Memory B cell (primary cell): ENCODE measurements around the gene MTSS2.
"Not testable (repeated sequence)": the region's sequence is repeated elsewhere in the genome, so short reads cannot be mapped to it uniquely, and the experiment has no call there.

Experiments used
- ATAC-seq: fragments of 150-1000 bp; cut with Tn5 transposase; 2 replicates; pipeline ENCODE4 v1.10.0; 2021; ENCODE audit warnings: low read depth, mild to moderate bottlenecking, moderate library complexity
- DNase-seq, 2 donors: peaks; one replicate each; pipeline ENCODE4 v3.0.0; 2022; ENCODE audit warnings: low spot score in 2 of 2
- H3K27ac Mint-ChIP-seq: one replicate; pipeline ENCODE4 v1.8.0; 2022; ENCODE audit warnings: mild to moderate bottlenecking, moderate library complexity, mixed read lengths
- H3K27me3 Mint-ChIP-seq: one replicate; pipeline ENCODE4 v1.8.0; 2022; ENCODE audit warnings: mixed read lengths
- H3K36me3 Mint-ChIP-seq: one replicate; pipeline ENCODE4 v1.8.0; 2022; ENCODE audit warnings: mild to moderate bottlenecking, mixed read lengths
- H3K4me1 Mint-ChIP-seq: one replicate; pipeline ENCODE4 v1.8.0; 2022; ENCODE audit warnings: mixed read lengths
- H3K4me3 Mint-ChIP-seq: one replicate; pipeline ENCODE4 v1.8.0; 2022; ENCODE audit warnings: mild to moderate bottlenecking, moderate library complexity, mixed read lengths
- H3K9me3 Mint-ChIP-seq: one replicate; pipeline ENCODE4 v1.8.0; 2022; ENCODE audit warnings: mixed read lengths

Gene MTSS2

GRCh38 chr16:70656065-70656711 is 29.7 kb downstream of the MTSS2 start:
- H3K4me3 Mint-ChIP-seq = no peak overlapping the region
- peaks cover 4% of the 10 kb centered on the region for H3K4me1 Mint-ChIP-seq
- H3K36me3 Mint-ChIP-seq = no peaks in the 10 kb centered on the region
- H3K27me3 Mint-ChIP-seq = peaks cover 7% of the 10 kb centered on the region
- no peak for ATAC-seq
- H3K27ac Mint-ChIP-seq = no peak overlapping the region
- no peaks in the 10 kb centered on the region for H3K9me3 Mint-ChIP-seq
- no peak for DNase-seq

DNA sequence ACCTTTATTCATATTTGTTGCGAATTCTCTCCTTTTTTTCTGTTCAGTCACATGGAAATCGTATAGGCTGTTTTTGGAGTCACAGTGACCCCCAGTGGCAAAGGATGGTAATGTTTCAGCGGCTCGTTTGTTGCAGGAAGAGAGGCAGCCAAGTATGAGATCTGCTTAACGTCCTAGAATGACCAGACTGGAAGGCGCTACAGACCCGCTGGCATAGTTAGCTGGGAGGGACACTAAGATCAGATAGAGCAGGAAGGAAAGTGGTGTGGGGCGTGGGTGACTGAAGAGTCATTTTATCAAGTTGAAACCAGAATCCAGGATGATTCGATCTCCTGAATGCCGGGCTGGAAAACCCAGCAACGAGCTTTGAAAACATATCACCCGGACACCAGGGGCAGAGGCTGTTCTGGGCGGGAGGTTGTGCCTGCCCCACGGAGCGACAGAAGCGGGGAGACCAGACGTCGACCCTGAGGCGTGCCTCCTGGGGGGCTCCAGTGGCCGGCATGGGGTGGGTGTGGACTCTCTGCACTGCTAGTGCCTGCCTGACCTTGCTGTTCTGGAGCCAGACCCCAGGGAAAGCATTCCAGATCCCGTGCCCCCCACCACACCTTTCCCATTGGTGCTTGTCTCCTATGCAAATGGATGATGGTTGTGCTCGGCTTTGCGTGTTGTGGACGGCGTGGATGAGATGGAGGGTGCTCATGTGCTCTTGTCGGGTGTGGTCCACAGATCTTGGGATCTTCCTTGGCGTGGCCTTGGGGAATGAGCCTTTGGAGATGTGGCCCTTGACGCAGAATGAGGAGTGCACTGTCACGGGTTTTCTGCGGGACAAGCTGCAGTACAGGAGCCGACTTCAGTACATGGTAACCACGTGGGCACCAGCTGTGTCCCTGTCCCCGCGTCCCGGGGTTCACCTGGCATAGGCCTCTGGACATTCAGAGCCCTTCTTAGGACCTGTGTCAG is 31.8 kb downstream of the MTSS2 start:
- no peaks in the 10 kb centered on the region for H3K9me3 Mint-ChIP-seq
- H3K27ac Mint-ChIP-seq = no peak overlapping the region
- H3K4me3 Mint-ChIP-seq = peak overlapping the region; percentile 58
- H3K36me3 Mint-ChIP-seq = no peaks in the 10 kb centered on the region
- H3K4me1 Mint-ChIP-seq = peaks cover 4% of the 10 kb centered on the region
- H3K27me3 Mint-ChIP-seq = peaks cover 5% of the 10 kb centered on the region
- DNase-seq (peak; percentile 78 to 89), ATAC-seq (peak; percentile 78)

- peaks cover 5% of the 10 kb centered on the region for H3K27me3 Mint-ChIP-seq
- H3K27ac Mint-ChIP-seq = no peak overlapping the region
- DNase-seq = no peak
- H3K4me1 Mint-ChIP-seq = peaks cover 4% of the 10 kb centered on the region
- no peaks in the 10 kb centered on the region for H3K9me3 Mint-ChIP-seq
- ATAC-seq = no peak
- no peaks in the 10 kb centered on the region for H3K36me3 Mint-ChIP-seq
- H3K4me3 Mint-ChIP-seq = no peak overlapping the region
Observed at GRCh38 chr16:70653406-70653805, 32.4 kb downstream of the MTSS2 start.

GRCh38 chr16:70652322-70652721 is 33.5 kb downstream of the MTSS2 start:
- Mint-ChIP-seq H3K4me3 (no peak overlapping the region), H3K27ac (no peak overlapping the region), H3K4me1 (peaks cover 4% of the 10 kb centered on the region), H3K36me3 (no peaks in the 10 kb centered on the region), H3K9me3 (no peaks in the 10 kb centered on the region), H3K27me3 (peaks cover 11% of the 10 kb centered on the region)
- ATAC-seq (no peak), DNase-seq (no peak)

- ATAC-seq (no peak), DNase-seq (no peak)
- Mint-ChIP-seq H3K36me3 (no peaks in the 10 kb centered on the region), H3K4me1 (peaks cover 4% of the 10 kb centered on the region), H3K4me3 (no peak overlapping the region), H3K27ac (no peak overlapping the region), H3K9me3 (no peaks in the 10 kb centered on the region), H3K27me3 (peaks cover 9% of the 10 kb centered on the region)
Observed at GRCh38 chr16:70651524-70651923, 34.3 kb downstream of the MTSS2 start.

GRCh38 chr16:70650216-70650615 is 35.6 kb downstream of the MTSS2 start:
- no peaks in the 10 kb centered on the region for H3K9me3 Mint-ChIP-seq

GRCh38 chr16:70649300-70649699 is 36.6 kb downstream of the MTSS2 start:
- Mint-ChIP-seq H3K27ac (no peak overlapping the region), H3K4me3 (no peak overlapping the region)

More at GRCh38 chr16:70650216-70650615, 35.6 kb downstream of the MTSS2 start:
- DNase-seq (no peak), ATAC-seq (no peak)
- Mint-ChIP-seq H3K36me3 (no peaks in the 10 kb centered on the region), H3K4me3 (no peak overlapping the region), H3K4me1 (peaks cover 4% of the 10 kb centered on the region), H3K27ac (no peak overlapping the region), H3K27me3 (peaks cover 9% of the 10 kb centered on the region)

GRCh38 chr16:70648606-70649005 is 37.2 kb downstream of the MTSS2 start:
- Mint-ChIP-seq H3K27me3 (peaks cover 10% of the 10 kb centered on the region), H3K4me3 (no peak overlapping the region), H3K4me1 (peaks cover under 1% of the 10 kb centered on the region), H3K36me3 (no peaks in the 10 kb centered on the region), H3K9me3 (no peaks in the 10 kb centered on the region), H3K27ac (no peak overlapping the region)
- DNase-seq = no peak
- no peak for ATAC-seq

More at GRCh38 chr16:70649300-70649699, 36.6 kb downstream of the MTSS2 start:
- Mint-ChIP-seq H3K27me3 (peaks cover 12% of the 10 kb centered on the region), H3K4me1 (peaks cover 4% of the 10 kb centered on the region), H3K9me3 (no peaks in the 10 kb centered on the region), H3K36me3 (no peaks in the 10 kb centered on the region)
- ATAC-seq = no peak
- DNase-seq = no peak

GRCh38 chr16:70647441-70648359 is 38.2 kb downstream of the MTSS2 start:
- H3K9me3 Mint-ChIP-seq = no peaks in the 10 kb centered on the region
- H3K4me1 Mint-ChIP-seq = no peaks in the 10 kb centered on the region
- H3K36me3 Mint-ChIP-seq = no peaks in the 10 kb centered on the region
- no peak overlapping the region for H3K27ac Mint-ChIP-seq
- H3K27me3 Mint-ChIP-seq = peaks cover 11% of the 10 kb centered on the region
- ATAC-seq = no peak
- no peak for DNase-seq
- no peak overlapping the region for H3K4me3 Mint-ChIP-seq

DNA sequence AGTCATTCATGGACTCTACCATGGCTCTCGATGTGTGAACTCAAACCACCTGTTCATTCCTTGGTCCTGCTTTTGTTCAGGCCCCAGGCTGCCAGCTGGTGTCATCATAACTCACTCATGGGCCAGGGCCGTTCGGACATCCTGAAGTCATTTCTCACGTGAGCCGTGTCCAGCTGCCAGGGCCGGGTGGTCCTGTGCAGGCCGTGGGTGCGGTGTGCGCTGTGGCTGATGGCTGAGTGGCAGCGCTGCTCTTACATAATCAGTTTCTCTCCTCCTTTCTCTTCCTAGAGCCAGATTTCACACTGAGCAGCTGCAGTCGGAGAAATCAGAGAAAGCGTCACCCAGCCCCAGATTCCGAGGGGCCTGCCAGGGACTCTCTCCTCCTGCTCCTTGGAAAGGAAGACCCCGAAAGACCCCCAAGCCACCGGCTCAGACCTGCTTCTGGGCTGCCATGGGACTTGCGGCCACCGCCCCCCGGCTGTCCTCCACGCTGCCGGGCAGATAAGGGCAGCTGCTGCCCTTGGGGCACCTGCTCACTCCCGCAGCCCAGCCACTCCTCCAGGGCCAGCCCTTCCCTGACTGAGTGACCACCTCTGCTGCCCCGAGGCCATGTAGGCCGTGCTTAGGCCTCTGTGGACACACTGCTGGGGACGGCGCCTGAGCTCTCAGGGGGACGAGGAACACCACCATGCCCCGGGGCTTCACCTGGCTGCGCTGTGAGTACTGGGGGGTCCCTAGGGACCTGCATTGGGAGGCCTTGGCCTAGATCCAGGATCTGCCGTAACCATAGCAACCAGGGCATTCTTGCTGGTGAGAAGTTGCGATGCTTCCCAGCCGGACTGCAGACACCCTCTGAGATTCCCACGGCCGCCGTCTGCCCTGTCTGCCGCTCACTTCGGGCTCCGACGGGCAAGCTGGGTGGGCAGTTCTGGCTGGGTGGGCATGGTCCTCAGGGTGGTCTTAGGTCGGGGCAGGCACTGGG is 39.3 kb downstream of the MTSS2 start, which contains the start of gene IL34:
TSS of gene IL34 (plus strand) at position 300 of the 982 bp plus-strand sequence. CDS start at position 689, 389 bp downstream.
- DNase-seq (no peak), ATAC-seq (no peak)
- Mint-ChIP-seq H3K9me3 (no peaks in the 10 kb centered on the region), H3K27ac (no peak within 1 kb of the TSS), H3K27me3 (peaks cover 15% of the 10 kb centered on the region), H3K4me1 (no peaks in the 10 kb centered on the region), H3K36me3 (no peaks in the 10 kb centered on the region), H3K4me3 (no peak within 1 kb of the TSS)

GRCh38 chr16:70644763-70645597 is 40.9 kb downstream of the MTSS2 start:
- H3K27me3 Mint-ChIP-seq = peaks cover 15% of the 10 kb centered on the region
- H3K9me3 Mint-ChIP-seq = no peaks in the 10 kb centered on the region
- H3K4me1 Mint-ChIP-seq = no peaks in the 10 kb centered on the region
- DNase-seq (no peak), ATAC-seq (no peak)
- H3K36me3 Mint-ChIP-seq = no peaks in the 10 kb centered on the region
- H3K4me3 Mint-ChIP-seq = no peak overlapping the region
- H3K27ac Mint-ChIP-seq = peak overlapping the region; percentile 39

DNA sequence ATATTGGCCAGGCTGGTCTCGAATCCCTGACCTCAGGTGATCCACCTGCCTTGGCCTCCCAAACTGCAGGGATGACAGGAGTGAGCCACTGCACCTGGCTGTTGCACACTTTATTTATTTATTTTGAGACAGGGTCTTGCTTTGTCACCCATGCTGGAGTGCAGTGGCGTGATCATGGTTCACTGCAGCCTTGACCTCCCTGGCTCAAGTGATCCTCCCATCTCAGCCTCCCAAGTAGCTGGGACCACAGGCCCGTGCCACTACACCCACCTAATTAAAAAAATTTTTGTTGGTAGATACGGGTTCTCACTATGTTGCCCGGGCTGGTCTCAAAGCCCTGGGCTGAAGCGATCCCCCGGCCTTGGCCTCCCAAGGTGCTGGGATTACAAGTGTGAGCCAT is 42.6 kb downstream of the MTSS2 start:
- H3K4me1 Mint-ChIP-seq, H3K27ac Mint-ChIP-seq, H3K36me3 Mint-ChIP-seq, DNase-seq, H3K9me3 Mint-ChIP-seq, ATAC-seq, H3K4me3 Mint-ChIP-seq: not testable (repeated sequence)
- H3K27me3 Mint-ChIP-seq = peaks cover 15% of the 10 kb centered on the region
